Upper lobe of left lung (tissue), 4 donors: ENCODE results near the gene GRAMD4.

ENCODE experiments used
- POLR2A ChIP-seq, 4 donors: fragments of 450-650 bp; IDR thresholded peaks; one replicate each; pipeline ENCODE4 v1.5.1; 2016 to 2017; ENCODE audit warnings: antibody characterized with exemption in 4 of 4, mild to moderate bottlenecking in 2 of 4
- TF ChIP-seq, protein P1 (sequence below), 6 experiments: fragments of 450-650 bp in 4 of 6; fragments of 200-600 bp in 2 of 6; sonication (generic) in 2 of 6; IDR thresholded peaks; one replicate each; pipeline ENCODE4 v1.5.1; 2016 to 2019; ENCODE audit warnings: antibody characterized with exemption in 6 of 6

DNA sequence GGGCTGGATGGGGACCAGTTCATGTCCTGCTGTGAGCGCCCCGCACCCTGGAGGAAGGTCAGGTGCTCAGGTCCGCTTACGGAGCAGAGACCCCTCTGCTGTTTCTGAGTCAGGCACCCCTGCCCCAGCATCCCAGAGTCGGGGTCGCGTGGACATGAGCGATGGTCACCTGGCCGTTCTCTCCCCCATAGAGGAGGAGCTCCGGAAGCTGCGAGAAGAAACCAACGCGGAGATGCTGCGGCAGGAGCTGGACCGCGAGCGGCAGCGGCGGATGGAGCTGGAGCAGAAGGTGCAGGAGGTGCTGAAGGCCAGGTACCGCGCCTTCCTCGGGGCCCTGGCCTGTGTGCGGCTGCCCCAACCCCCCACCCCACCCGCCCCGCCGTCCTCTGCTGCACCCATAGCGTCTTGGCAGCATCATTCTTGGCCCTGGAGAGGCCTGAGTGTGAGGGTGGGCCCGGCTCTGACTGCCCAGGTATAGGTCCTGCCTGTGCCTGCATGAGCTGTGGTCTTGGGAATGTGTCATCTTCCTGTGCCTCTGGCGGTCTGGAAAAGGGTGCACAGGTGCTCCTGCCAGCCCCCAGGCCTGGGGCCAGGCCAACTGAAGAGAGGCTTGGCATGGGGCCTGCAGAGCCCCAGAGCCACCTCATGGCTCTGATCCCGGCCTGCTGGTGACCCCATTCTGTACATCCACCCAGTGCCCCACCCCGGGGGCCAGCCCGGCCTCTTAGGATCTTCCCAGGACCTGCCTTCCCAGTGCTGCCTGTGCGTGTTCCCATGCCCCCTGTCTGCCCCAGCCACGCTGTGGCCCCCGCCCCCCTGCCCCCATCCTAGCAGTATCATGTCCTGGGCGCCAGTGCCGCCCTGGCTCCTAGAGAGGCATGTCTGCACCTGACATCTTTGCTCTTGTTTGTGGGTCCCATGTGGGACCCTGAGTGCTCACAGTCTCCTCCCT lies 38.1 kb downstream of the GRAMD4 start:
- TF ChIP-seq, protein P1, sequence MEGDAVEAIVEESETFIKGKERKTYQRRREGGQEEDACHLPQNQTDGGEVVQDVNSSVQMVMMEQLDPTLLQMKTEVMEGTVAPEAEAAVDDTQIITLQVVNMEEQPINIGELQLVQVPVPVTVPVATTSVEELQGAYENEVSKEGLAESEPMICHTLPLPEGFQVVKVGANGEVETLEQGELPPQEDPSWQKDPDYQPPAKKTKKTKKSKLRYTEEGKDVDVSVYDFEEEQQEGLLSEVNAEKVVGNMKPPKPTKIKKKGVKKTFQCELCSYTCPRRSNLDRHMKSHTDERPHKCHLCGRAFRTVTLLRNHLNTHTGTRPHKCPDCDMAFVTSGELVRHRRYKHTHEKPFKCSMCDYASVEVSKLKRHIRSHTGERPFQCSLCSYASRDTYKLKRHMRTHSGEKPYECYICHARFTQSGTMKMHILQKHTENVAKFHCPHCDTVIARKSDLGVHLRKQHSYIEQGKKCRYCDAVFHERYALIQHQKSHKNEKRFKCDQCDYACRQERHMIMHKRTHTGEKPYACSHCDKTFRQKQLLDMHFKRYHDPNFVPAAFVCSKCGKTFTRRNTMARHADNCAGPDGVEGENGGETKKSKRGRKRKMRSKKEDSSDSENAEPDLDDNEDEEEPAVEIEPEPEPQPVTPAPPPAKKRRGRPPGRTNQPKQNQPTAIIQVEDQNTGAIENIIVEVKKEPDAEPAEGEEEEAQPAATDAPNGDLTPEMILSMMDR (IDR thresholded peaks at IDR 0.05), result no peak
- no peak for TF ChIP-seq POLR2A (IDR thresholded peaks at IDR 0.05)
